ENCODE data around the gene TENT4B.

TENT4B gene

DNA sequence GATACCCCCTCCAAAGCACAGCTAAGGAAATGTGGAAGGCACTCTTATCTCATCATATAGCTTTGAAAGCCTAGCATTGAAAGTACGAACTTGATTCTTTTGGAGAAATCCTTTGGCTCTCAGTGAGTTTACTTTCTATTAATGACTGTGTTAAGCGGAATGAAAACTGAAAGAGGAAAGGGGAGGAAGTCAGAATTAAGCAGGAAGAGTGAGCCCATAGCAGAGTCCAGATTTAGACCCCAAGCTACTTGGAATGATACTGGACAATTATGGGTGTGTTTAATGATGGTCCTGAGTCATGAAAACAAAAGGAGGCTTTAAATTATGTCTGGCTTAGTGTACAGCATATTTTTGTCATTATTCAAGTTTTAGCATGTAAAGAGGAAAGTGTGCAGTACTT lies 42.2 kb downstream of the TENT4B start:
- no peak for DNase-seq (ENCODE audit: low read depth in 2 of 2, low spot score in 1 of 2)

DNA sequence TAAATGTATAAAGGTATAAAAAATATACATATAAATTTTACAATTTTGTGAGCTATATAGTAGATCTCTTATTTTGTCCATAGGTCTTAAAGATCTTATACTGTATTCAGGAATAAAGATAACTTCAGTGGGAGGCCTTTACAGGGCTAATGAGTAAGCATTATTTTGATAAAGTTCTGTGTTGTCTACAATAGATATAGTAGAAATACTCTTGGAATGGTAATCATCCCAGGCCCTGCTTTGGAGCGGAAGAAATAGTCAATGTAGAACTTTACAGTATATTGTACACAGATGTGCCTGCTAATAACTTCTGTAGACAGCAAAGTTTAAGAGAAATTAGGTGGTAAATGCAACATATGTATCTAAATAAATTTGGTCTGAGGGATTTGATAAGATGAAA lies 42.6 kb downstream of the TENT4B start:
- no peak for DNase-seq (ENCODE audit: low read depth in 2 of 2, low spot score in 1 of 2)

DNA sequence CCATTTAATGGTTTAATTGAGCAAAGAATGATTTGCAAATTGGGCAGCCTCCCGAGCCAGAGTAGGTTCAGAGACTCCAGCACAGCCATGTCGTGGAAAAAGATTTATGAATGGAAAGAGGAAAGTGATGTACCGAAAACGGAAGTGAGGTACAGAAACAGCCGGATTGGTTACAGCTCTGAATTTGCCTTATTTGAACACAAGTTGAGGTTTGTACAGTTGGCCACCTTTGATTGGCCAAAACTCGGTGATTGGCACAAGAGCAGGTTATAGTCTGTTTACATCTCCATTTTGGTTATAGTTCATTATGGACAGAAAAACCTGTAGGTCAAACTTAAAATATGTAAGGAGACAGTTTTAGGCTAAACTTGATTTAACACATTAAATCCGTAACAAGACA lies 44.5 kb downstream of the TENT4B start:
- DNase-seq (ENCODE audit: low read depth in 2 of 2, low spot score in 1 of 2), result no peak

DNA sequence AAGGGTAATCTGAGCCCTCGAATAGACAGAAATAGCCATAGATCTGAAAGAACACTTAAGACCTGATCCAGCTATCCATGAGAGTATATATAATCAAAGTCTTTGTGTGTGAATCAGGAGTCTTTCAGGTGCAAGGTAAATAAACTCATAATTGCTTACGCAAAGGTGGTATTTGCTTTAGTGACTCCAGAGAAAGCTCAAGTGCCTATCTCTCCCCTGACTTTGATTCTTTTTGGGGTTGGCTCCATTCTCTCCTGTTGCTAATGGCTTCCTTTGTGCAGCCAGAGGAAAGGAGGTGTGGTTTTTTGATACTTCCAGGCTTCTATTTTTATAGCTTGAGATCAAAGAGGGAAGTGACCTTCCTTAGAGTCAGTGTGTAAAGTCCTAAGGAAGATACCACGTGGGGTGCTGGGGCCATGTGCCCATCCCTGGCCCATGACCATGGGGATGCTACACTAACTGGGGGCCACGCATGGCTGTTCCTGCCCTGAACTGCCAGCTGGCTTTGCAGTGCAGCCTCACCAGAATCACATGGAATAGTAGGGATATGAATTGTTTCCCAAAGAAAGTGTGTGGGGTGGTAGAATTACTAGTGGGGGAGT lies 45.8 kb downstream of the TENT4B start:
- DNase-seq (ENCODE audit: low read depth in 2 of 2, low spot score in 1 of 2), result no peak

DNA sequence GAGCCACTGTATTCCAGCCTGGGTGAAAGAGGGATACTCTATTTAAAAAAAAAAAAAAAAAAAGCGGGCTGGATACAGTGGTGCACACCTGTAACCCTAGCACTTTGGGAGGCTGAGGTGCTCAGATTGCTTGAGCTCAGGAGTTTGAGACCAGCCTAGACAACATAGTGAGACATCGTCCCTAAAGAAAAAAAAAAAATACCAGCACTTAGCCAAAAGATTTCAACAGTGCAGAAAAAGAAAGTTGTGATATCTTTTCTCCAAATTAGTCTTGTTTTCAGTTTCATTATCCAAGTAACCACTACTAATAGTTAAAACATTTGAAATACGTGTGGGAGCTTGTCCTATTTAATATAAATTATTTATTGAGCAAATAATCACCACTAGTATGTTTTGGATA lies 48.7 kb downstream of the TENT4B start:
- no peak for DNase-seq (ENCODE audit: low read depth in 2 of 2, low spot score in 1 of 2)

DNA sequence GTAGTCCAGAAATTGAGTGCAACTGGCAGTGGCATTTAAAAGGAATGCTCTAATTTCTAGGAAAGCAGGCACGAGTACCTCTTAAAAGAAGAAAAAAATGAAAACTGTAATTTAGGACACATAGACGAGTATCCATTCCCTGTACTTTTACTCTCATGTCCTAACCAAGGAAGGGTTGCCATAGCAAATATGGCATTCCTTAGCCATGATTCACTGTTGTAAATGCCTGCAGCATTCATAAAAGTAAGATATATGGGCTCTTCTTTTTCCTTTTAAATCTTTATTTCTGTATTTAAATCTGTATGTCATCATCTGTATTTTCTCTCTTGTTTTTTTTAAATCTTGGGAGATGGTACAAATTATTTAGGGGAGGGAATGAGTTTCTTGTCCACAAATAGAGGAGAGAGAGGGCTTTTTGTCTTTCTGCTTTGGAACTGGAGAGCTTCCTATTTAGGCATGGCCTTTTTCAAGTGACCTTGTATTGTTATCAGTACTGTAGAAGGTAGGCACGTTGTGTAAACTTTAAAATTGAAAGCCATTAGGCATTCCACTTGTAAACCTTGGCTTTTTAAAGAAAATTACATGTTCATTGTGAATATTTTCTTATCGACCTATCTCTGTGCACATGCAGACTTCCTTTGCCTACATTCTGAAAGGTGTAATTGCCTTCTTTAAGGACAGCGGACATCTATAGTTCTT lies 50.0 kb downstream of the TENT4B start:
- DNase-seq (ENCODE audit: low read depth in 2 of 2, low spot score in 1 of 2), result no peak

DNA sequence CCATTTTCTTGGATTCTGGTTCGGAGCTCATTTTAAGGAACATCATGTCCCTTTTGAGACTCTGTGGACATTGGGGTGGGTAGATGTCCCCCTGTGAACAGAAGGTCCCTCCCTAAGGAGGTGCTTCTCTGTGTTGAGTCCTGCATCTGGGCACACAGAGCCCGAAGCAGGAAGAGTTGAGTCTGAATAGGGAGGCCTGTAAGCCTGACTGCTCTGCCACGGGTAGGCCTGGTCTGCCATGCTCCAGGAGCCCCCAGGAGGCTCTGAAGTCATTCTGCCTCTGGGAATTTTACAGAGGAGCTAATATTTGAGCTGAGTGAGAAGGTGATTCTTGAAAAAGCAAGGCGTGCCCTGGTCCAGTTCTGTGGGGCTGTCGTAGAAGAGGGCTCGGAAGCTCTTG lies 50.6 kb downstream of the TENT4B start:
- DNase-seq (ENCODE audit: low read depth in 2 of 2, low spot score in 1 of 2), result no peak

DNA sequence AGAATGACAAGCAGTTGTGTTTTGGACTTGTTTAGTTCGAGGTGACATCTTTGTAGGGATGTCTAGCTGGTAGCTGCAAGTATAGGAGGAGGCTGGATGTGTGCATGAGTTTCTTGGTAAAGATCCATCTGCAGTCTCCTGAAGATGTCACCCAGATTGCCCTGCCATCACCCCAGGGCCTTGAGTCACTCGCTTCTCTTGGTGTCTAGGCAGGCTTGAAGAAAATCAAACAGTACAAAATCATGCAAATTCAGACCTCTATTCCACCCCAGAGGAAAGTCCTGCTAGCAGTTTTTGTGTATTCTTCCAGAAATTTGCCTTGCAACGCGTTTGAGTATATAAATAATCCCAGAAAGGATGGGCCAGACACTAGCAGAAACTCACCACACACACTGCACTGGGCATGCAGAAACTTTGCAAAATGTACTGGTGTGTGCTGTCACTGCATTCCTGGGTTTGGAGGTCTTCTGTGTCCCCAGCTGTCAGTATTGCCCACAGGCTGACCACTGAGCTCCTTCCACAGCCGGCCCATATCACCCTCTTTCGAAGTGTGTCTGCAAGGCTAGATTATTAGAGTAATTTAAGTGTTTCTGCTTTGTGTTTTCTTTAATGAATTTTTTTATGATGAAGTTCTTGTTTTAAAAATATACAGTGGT lies 51.5 kb downstream of the TENT4B start:
- no peak for DNase-seq (ENCODE audit: low read depth in 2 of 2, low spot score in 1 of 2)

DNA sequence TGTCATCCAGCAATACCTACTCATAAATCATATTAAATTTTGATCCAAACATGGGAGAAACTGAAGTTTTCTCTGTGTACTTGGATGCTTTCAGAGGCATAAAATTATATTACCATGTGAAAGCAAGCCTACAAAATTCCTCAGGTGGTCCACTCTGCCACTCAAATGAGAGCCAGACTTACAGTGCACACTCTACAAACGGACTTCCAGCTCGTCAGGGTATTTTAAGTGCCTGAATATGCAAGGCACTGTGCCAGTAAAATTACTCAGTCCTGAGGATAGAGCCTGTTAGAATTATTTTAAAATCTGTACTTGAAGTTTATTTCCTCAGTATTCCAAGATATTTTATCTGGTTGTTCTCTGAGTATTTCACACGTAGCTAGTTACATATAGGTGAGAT lies 54.5 kb downstream of the TENT4B start:
- DNase-seq (ENCODE audit: low read depth in 2 of 2, low spot score in 1 of 2), result no peak

DNA sequence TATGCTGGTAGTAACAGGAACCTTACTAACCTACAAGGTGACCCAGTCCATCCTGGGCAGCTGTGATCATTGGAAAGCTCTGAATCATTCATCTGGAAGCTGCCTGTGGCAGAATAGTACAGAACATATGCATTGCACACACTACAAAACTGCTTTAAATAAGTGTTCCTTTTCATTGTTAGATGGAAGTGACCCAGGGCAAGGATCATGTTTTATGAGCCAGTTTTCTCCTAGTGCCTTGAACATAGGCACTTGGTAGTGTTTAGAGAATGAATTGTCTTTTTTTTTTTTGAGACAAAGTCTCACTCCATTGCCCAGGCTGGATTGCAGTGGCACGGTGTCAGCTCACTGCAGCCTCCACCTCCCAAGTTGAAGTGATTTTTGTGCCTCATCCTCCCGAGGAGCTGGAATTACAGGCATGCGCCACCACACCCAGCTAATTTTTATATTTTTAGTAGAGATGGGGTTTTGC lies 55.4 kb downstream of the TENT4B start:
- no peak for DNase-seq (ENCODE audit: low read depth in 2 of 2, low spot score in 1 of 2)

DNA sequence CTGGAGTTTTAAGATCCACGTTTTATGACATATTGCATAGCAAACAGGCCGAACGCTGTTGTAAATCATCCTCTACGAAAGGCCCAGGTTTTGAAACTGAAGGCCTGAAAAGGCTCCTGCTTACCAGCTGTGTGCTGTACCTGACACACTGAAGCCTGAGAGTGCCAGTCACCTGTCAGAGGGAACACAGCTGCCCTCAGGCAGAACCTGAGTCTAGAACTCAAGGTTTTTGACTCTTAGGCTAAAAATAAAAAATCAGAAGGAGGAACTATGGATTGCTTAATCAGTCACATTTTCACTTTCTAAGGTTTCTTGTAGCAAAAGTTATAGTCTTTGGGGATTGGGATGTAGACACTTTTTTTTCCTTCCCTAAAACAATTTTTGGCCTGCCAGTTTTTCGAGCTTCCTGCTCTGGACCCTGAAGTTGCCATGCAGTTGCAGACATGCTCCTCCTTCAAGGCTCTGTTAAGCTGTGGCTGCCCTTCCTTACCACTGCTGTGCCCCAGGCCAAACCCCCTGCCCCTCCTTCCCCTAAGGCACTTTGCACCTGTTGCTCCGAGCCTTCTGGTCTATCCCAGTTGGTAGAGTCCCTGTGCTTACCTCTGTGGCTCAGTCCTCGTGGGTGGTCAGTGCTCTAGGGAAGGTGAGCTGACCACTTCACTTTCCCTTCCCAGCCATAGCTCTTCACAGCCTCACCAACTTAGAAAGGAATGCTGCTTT lies 56.6 kb downstream of the TENT4B start:
- no peak for DNase-seq (ENCODE audit: low read depth in 2 of 2, low spot score in 1 of 2)

DNA sequence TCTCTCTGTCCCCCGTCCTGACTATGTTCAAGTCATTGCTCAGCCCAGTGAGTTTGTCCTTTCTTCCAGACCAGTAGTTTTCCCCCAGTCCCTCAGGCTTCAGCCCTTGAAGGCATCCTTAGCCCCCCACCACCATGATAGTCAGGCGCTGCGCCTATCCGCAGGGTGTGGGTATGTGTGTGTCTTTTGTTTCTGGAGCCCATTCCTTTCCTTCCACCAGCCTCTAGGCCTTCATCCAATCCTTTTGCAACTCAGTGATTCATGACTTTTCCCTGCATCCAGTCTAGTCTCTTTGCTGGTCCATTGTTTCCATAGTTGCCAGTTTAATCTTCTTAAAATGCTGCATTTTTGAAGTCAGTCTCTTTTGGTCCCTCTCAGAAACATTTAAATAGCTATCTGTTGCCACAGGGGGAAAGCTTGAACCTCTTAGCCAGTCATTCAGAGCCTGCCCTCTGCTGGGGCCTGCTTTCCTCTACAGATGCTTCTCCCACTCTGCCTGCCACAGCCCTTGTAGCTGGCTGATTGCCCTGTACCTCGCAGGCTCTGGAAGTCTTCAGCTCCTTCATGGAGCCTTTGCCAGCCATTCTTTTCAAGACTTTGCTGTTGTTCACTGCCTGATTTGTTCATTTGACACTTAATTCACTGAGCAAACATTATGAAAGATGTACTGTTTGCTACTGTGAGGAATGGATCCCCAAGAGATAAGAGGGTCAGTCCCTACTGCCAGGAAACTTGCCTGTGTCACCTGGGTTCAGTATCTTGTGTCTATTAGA lies 57.3 kb downstream of the TENT4B start:
- DNase-seq (ENCODE audit: low read depth in 2 of 2, low spot score in 1 of 2), result peak in 1 of 2 donors; percentile 17

DNA sequence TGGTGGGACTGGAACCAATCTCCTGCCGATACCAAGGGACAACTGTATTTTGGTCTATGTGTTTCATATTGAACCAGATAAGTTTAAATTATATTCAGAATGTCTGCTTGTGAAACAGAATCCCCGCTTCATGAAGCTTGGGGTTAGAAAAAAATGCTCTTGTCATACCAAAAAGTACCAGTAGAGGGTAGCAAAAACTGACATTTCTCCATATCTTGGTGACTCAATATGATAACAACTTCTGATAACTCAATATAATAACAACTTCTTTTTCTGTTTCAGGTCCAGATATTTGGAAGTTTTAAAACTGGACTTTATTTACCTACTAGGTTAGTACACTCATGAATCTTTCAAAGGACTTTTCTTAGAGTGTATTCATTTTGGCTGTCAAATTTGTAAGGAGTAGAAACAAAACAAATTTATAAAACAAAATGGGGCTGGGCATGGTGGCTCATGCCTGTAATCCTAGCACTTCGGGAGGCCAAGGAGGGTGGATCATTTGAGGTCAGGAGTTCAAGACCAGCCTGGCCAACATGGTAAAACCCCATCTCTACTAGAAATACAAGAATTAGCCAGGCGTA lies 60.9 kb downstream of the TENT4B start:
- no peak for DNase-seq (ENCODE audit: low read depth in 2 of 2, low spot score in 1 of 2)

DNA sequence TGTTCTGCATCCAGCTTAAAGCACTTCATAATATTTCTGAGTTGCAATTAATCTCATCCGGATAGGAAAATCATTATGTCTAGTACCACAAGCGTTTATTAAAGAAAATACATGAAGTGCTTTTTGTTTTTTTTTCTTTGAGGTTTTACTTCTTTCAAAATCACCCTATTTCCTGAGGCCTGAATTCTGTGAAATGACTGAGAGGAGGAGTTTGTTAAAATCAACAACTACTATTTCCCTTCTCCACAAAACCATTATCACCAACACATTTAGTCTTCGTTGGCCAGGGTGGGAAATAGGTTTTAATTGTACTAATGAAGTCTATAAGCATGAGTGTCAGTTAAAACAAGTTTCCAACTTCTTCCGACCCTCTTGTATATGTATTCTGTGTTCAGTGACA lies 62.6 kb downstream of the TENT4B start:
- no peak for DNase-seq (ENCODE audit: low read depth in 2 of 2, low spot score in 1 of 2)

DNA sequence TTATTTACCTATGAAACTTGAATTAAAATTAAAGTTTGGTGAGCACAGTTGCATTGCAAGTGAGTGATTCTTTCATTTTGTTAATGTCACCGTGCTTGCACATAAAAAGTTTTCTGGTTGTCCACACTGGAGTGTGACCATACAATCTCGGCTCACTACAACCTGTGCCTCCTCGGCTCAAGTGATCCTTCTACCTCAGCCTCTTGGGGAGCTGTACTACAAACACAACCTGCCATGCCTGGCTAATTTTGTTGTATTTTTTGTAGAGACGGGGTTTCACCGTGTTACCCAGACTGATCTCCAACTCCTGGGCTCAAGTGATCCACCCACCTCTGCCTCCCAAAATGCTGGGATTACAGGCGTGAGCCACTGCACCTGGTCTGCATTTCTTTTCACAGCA lies 63.1 kb downstream of the TENT4B start:
- DNase-seq (ENCODE audit: low read depth in 2 of 2, low spot score in 1 of 2), result no peak

DNA sequence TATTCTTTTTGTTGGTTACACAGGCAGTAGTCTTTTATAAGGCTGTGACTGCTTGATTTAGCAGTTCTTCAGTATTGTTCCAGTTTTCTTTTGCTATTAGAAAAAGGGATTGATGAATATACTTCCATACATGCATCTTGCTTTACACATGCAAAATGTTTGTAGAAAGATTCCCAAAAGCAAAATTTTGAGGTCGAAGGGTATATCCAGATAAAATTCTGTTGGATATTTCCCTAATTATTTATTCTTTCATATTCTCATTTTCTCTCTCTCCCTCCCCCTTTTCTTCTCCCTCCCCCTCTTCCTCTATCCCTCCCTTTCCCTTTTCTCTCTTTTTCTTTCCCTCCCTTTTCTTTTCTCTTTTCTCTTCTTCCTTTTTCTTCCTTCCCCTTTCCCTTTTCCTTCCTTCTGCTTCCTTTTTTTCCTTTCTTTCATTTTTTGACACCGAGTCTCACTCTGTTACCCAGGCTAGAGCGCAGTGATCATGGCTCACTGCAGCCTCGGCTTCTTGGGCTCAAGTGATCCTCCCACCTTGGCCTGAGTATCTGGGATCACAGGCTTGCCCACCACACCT lies 66.4 kb downstream of the TENT4B start:
- no peak for DNase-seq (ENCODE audit: low read depth in 2 of 2, low spot score in 1 of 2)

DNA sequence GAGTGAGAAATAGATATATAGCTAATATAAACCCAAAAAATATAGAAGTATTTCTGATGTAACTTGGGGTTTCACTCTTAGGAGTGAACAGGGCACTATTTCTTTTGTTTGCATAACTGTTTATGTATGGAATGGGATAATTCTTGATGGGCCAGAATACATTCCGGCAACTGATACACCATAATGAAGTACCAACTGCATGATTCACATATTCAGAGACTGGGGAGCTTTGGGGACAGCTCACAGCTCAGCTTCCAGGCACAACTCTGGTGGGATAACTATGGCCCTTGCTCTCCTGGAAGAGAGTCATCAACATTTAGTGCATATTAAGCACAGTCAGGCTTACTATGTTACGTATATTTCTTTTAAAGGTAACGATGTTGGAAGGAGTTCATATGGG lies 71.2 kb downstream of the TENT4B start:
- DNase-seq (ENCODE audit: low read depth in 2 of 2, low spot score in 1 of 2), result no peak

DNA sequence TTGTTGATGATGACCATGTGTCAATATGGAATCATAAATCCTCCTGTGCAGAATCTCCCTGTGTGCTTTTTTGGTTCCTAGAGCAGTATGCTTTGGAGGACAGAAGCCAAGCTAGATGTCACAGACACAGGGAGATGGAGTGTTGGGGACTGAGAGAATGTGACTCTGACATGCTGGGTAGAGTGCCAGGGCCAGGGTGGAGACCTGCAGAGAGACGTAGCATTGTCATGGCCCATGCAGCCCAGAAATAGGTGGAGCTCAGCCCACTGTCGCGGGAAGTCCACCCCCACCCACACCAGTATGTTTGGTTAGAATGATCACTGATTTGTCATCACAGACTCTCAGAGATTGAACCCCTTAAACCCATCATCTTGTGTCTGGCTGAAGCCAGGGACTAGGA lies 74.0 kb downstream of the TENT4B start:
- DNase-seq (ENCODE audit: low read depth in 2 of 2, low spot score in 1 of 2), result no peak

DNA sequence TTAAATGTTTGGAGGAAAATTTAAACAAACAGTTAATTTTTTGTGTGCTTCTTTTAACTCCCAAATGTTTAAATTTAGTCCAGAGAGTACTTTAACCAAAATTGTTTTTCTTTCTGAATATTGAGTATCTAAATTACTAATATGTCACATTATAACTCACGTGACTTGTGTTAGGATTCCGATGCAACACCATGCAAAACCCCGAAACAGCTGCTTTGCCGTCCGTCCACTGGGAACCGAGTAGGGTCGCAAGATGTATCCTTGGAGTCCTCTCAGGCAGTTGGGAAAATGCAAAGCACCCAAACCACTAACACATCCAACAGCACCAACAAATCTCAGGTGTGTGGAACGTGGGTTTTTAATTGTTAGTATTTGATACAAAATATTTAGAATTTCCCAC lies 74.6 kb downstream of the TENT4B start:
- no peak for DNase-seq (ENCODE audit: low read depth in 2 of 2, low spot score in 1 of 2)

DNA sequence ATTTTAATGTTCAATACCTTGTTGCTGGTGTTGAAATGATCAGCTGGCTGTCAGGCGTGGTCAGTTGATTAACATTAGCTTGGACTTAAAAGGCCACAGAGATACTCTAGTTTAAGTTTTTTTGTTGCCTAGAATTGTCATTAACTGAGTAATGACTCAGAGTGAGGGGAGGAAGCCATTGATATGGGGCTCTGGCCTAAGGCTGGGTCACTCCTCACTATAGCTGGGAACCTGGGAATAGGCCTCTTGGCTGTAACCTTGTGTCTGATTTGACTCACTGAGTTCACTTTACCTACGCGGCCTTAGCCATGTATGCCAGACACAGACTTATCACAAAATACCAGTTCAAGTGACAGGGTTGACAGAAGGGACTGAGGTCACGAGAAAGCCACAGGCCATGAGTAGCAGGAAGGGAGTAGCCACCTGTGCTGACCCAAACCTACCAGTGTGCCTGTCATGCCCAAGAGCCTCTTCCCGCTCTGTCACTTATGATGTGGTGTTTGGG lies 75.3 kb downstream of the TENT4B start:
- no peak for DNase-seq (ENCODE audit: low read depth in 2 of 2, low spot score in 1 of 2)

Measured in stimulated activated CD8-positive, alpha-beta memory T cell treated with anti-CD3 and anti-CD28 coated beads, Interleukin-4, amount 100 ng/mL, for 1 hour (primary cell).